Endothelial cell of umbilical vein (primary cell): Measurements from ENCODE around the gene SH3RF3. TPM values are rescaled to one million over a fixed set of nuclear protein-coding genes. Genes with fewer than 3 reads are reported as not detected.
A peak's percentile ranks its signal among the peaks of the same experiment; 100 is the strongest.

Experiments
- BruUV-seq: library from RNA; stranded (reverse); fragments of 400-500 nt; replicated peaks from 2 replicates; lab custom pipeline; 2021; lab: Mats Ljungman, UMichigan
- CTCF ChIA-PET: fragments of 300-600, 350-600 bp; sonication (Branson Sonifier 250); formaldehyde crosslinking; loops from one replicate; lab custom pipeline; 2021; ENCODE audit warnings: antibody characterized with exemption, inconsistent platforms; lab: Charles Lee
- POLR2A ChIA-PET: fragments of 300-600, 350-600 bp; sonication (Branson Sonifier 250); formaldehyde crosslinking; loops from one replicate; lab custom pipeline; 2021; ENCODE audit warnings: antibody characterized with exemption, inconsistent platforms; lab: Charles Lee
- DNase-seq: peaks from one replicate; pipeline ENCODE4 v3.0.0-alpha.2; 2011; ENCODE audit warnings: low read depth, low spot score
- FAIRE-seq: peaks from 2 replicates; lab custom pipeline; 2011; peaks lifted over from hg19 to GRCh38; lab: Jason Lieb, UNC
- H2AFZ ChIP-seq: 2 replicates; pipeline ENCODE4 v1.6.0; 2012; ENCODE audit warnings: low read depth, low read length, control low read depth, inconsistent platforms
- H3K27ac ChIP-seq: 2 replicates; pipeline ENCODE4 v1.5.1; 2011; ENCODE audit warnings: low read depth, mild to moderate bottlenecking, control low read depth, low read length, moderate library complexity; ENCODE audit not compliant: insufficient read depth
- H3K27me3 ChIP-seq, 2 experiments: 2 replicates each; pipeline versions ENCODE4 v1.6.0 to v1.6.1; 2011; ENCODE audit warnings: low read length in 2 of 2, mixed read lengths in 1 of 2; ENCODE audit not compliant: control insufficient read depth in 2 of 2, insufficient read depth in 2 of 2
- H3K36me3 ChIP-seq, 2 experiments: 2 replicates in 1 of 2; 3 replicates in 1 of 2; pipeline ENCODE4 v1.5.1; 2011; ENCODE audit warnings: low read length in 2 of 2, mild to moderate bottlenecking in 1 of 2, moderate library complexity in 1 of 2; ENCODE audit not compliant: control insufficient read depth in 2 of 2, insufficient read depth in 2 of 2; ENCODE audit errors: extremely low read depth in 1 of 2
- H3K4me1 ChIP-seq: 3 replicates; pipeline ENCODE4 v1.5.1; 2011; ENCODE audit warnings: mild to moderate bottlenecking, low read length; ENCODE audit not compliant: control insufficient read depth, insufficient read depth; ENCODE audit errors: extremely low read depth
- H3K4me2 ChIP-seq: 2 replicates; pipeline ENCODE4 v1.6.1; 2011; ENCODE audit warnings: low read length, control low read depth, mixed read lengths; ENCODE audit not compliant: insufficient read depth
- H3K4me3 ChIP-seq, 3 experiments: fragments of 200-600 bp in 1 of 3; sonication (generic), shearing (Covaris generic) in 1 of 3; replicated peaks in 1 of 3; 2 replicates each; pipeline ENCODE4 v1.5.1; 2011 to 2016; ENCODE audit warnings: control low read depth in 3 of 3, low read length in 3 of 3, mild to moderate bottlenecking in 2 of 3, inconsistent platforms in 1 of 3, low read depth in 1 of 3, moderate library complexity in 1 of 3; ENCODE audit not compliant: insufficient read depth in 1 of 3
- H3K79me2 ChIP-seq: 2 replicates; pipeline ENCODE4 v1.6.0; 2012; ENCODE audit warnings: low read length, inconsistent platforms; ENCODE audit not compliant: control insufficient read depth, insufficient read depth
- H3K9ac ChIP-seq: replicated peaks from 2 replicates; pipeline ENCODE3; 2011; ENCODE audit warnings: low read length, control low read depth; ENCODE audit not compliant: insufficient read depth; ENCODE audit errors: extremely low read depth
- H3K9me1 ChIP-seq: replicated peaks from 3 replicates; pipeline ENCODE4 v1.6.0; 2011; ENCODE audit warnings: mild to moderate bottlenecking, low read length; ENCODE audit not compliant: control insufficient read depth, insufficient read depth; ENCODE audit errors: extremely low read depth
- H3K9me3 ChIP-seq: replicated peaks from 2 replicates; pipeline ENCODE4 v1.5.1; 2012; ENCODE audit warnings: low read length, inconsistent platforms; ENCODE audit not compliant: control insufficient read depth, insufficient read depth
- H4K20me1 ChIP-seq: replicated peaks from 2 replicates; pipeline ENCODE3; 2011; ENCODE audit warnings: mild to moderate bottlenecking, low read length; ENCODE audit not compliant: control insufficient read depth, insufficient read depth; ENCODE audit errors: extremely low read depth
- EZH2 ChIP-seq: IDR thresholded peaks from 2 replicates; pipeline ENCODE4 v1.6.1; 2012; ENCODE audit warnings: borderline replicate concordance, low read depth, mild to moderate bottlenecking, moderate library complexity, low read length, inconsistent platforms; ENCODE audit not compliant: severe bottlenecking
- GATA2 ChIP-seq: IDR thresholded peaks from 2 replicates; pipeline ENCODE4 v1.7.0; 2011; ENCODE audit warnings: low read depth, mild to moderate bottlenecking, moderate library complexity, mixed read lengths, low read length; ENCODE audit not compliant: insufficient read length, insufficient read depth
- JUN ChIP-seq: IDR thresholded peaks from 2 replicates; pipeline ENCODE4 v1.6.1; 2011; ENCODE audit warnings: borderline replicate concordance, low read depth; ENCODE audit not compliant: insufficient read length, insufficient read depth
- MYC ChIP-seq: IDR thresholded peaks from one replicate; pipeline ENCODE4 v1.6.1; 2011; ENCODE audit warnings: mild to moderate bottlenecking, low read depth, low read length
- POLR2AphosphoS5 ChIP-seq: IDR thresholded peaks from 2 replicates; pipeline ENCODE4 v1.6.1; 2012; ENCODE audit warnings: low read depth, mild to moderate bottlenecking, control low read depth, low read length, moderate library complexity; ENCODE audit not compliant: insufficient read depth
- dilution Hi-C: fragments of 300-500 bp; cut with MboI; formaldehyde crosslinking; loops from one replicate; pipeline ENCODE4 v1.15.0; 2019; ENCODE audit warnings: low sequenced_read_pairs; ENCODE audit not compliant: extremely low pct_ligation_motif_present
- intact Hi-C: fragments of 100-400 bp; cut with micrococcal nuclease; formaldehyde crosslinking; loops from one replicate; pipeline ENCODE4 v1.10.0; 2022
- polyA plus RNA-seq, 4 experiments: library from polyadenylated mRNA; depleted of rRNA in 3 of 4; stranded (reverse) in 3 of 4; unstranded in 1 of 4; fragments of >200 nt; gene quantifications; 2 replicates each; pipeline versions ENCODE4 v1.2.1 to v1.2.3, GENCODE V29; 2011 to 2012; ENCODE audit warnings: missing spikeins in 1 of 4
- total RNA-seq: library from RNA; stranded (reverse); gene quantifications from 2 replicates; pipeline ENCODE4 v1.2.3, GENCODE V29; 2021
- TF ChIP-seq, protein P1 (sequence below), 2 donors: IDR thresholded peaks; 1 replicate in 1 of 2; 2 replicates in 1 of 2; pipeline ENCODE4 v1.5.1; 2011; ENCODE audit warnings: low read length in 2 of 2, mild to moderate bottlenecking in 2 of 2, moderate library complexity in 2 of 2, control low read depth in 1 of 2, inconsistent platforms in 1 of 2, low read depth in 1 of 2; ENCODE audit not compliant: insufficient read depth in 1 of 2; ENCODE audit errors: extremely low read depth in 1 of 2
- TF ChIP-seq, protein P2 (sequence below): IDR thresholded peaks from 2 replicates; pipeline ENCODE4 v1.6.1; 2011; ENCODE audit not compliant: insufficient read depth, insufficient read length

Gene SH3RF3
- total and polyA plus RNA-seq, 2 donors (not counting 3 experiments of a cell fraction or from before 2014, with no cell fraction given) = 3.8 to 14.7 TPM

DNA sequence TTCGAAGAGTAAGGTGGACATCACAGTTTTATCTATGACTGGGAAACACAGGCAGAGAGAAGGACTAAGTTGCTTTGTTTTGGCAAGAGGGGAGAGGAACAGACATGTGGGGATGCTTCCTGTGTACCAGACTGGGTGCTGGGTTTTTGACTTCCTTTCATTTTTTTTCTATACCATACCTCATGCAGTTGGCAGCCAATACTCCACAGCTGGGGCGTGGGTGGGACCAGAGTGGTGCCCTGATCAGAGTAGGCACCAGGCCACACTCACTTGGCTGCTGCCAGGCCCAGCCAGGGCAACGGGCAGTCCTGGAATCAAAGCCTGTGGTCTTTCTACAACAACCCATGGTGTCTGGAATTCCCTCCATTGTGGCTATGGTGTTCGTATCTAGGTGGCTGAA lies 45.2 kb downstream of the SH3RF3 start:
- intact Hi-C loops = no loop called here
- Histone ChIP-seq H3K9me1 (no peaks in the 10 kb centered on the region), H3K27ac (peak overlapping the region; percentile 90), H2AFZ (peak overlapping the region; percentile 64), H3K79me2 (peaks cover 53% of the 10 kb centered on the region), H4K20me1 (no peaks in the 10 kb centered on the region), H3K9me3 (no peaks in the 10 kb centered on the region), H3K36me3 (no peaks in the 10 kb centered on the region), H3K4me1 (peaks cover 55% of the 10 kb centered on the region), H3K4me3 (no peak overlapping the region), H3K4me2 (peak overlapping the region; percentile 61), H3K27me3 (no peaks in the 10 kb centered on the region), H3K9ac (peak overlapping the region; percentile 75)
- no TSS peak for BruUV-seq
- TF ChIP-seq, protein P1, sequence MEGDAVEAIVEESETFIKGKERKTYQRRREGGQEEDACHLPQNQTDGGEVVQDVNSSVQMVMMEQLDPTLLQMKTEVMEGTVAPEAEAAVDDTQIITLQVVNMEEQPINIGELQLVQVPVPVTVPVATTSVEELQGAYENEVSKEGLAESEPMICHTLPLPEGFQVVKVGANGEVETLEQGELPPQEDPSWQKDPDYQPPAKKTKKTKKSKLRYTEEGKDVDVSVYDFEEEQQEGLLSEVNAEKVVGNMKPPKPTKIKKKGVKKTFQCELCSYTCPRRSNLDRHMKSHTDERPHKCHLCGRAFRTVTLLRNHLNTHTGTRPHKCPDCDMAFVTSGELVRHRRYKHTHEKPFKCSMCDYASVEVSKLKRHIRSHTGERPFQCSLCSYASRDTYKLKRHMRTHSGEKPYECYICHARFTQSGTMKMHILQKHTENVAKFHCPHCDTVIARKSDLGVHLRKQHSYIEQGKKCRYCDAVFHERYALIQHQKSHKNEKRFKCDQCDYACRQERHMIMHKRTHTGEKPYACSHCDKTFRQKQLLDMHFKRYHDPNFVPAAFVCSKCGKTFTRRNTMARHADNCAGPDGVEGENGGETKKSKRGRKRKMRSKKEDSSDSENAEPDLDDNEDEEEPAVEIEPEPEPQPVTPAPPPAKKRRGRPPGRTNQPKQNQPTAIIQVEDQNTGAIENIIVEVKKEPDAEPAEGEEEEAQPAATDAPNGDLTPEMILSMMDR (IDR thresholded peaks at IDR 0.05; ENCODE audit: extremely low read depth in 1 of 2, insufficient read depth in 1 of 2, low read depth in 1 of 2, low read length in 2 of 2) = no peak
- TF ChIP-seq MYC (no peak), EZH2 (no peak), GATA2 (no peak), POLR2AphosphoS5 (no peak), JUN (no peak)
- TF ChIP-seq, protein P2, sequence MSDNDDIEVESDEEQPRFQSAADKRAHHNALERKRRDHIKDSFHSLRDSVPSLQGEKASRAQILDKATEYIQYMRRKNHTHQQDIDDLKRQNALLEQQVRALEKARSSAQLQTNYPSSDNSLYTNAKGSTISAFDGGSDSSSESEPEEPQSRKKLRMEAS = no peak
- peak; percentile 52 for DNase-seq
- ChIA-PET POLR2A (no interaction called here), CTCF (interaction anchor here (1.2 to 1.5 kb wide), 2 partner anchors 8 to 336 kb away, joined by 3 to 5 read pairs; no protein-coding TSS in a partner anchor)
- peak; percentile 67 for FAIRE-seq
- dilution Hi-C loops = no loop called here
